Lower leg skin (tissue), 3 donors: ENCODE results near the gene SALL1.

Experiments used
- POLR2A ChIP-seq, 2 donors: fragments of 450-650 bp; IDR thresholded peaks; one replicate each; pipeline ENCODE4 v1.6.1; 2016 to 2017; ENCODE audit warnings: antibody characterized with exemption in 2 of 2, mild to moderate bottlenecking in 1 of 2, moderate library complexity in 1 of 2
- TF ChIP-seq, protein P1 (sequence below), 3 donors: fragments of 450-650 bp; IDR thresholded peaks; one replicate each; pipeline ENCODE4 v1.5.1; 2016; ENCODE audit warnings: antibody characterized with exemption in 3 of 3, mild to moderate bottlenecking in 3 of 3, moderate library complexity in 2 of 3

DNA sequence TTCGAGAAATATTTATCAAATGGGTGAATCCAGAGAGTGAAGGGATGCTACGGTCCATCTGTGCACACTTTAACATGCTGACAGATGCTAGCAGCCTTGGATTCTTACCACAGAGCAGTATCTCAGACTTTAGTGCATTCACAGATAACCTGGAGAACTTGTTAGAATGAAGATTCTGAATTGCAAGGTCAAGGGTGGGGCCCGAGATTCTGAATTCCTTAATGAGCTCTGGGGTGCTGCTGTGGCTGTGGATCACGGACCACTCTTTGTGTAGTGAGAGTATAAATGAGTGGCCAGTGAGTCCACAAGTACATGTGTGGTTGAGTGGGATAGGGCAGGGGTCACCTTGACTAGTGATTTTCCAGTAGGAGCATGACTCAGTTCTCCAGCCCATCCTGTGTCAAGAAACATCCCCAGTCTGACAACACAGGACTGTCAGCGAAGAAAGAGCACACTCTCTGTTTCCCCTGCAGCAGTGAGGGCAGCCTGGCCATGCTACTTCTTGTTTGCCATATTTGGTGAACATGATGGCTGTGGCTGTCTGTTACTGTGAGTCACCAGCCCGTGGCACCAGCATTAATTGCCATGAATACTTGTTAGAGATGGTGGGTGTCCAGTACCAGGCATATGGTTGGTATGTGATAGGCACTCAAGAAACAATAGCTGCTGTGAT lies 13.0 kb upstream of the SALL1 start:
- TF ChIP-seq POLR2A (IDR thresholded peaks at IDR 0.05), result no peak
- TF ChIP-seq, protein P1, sequence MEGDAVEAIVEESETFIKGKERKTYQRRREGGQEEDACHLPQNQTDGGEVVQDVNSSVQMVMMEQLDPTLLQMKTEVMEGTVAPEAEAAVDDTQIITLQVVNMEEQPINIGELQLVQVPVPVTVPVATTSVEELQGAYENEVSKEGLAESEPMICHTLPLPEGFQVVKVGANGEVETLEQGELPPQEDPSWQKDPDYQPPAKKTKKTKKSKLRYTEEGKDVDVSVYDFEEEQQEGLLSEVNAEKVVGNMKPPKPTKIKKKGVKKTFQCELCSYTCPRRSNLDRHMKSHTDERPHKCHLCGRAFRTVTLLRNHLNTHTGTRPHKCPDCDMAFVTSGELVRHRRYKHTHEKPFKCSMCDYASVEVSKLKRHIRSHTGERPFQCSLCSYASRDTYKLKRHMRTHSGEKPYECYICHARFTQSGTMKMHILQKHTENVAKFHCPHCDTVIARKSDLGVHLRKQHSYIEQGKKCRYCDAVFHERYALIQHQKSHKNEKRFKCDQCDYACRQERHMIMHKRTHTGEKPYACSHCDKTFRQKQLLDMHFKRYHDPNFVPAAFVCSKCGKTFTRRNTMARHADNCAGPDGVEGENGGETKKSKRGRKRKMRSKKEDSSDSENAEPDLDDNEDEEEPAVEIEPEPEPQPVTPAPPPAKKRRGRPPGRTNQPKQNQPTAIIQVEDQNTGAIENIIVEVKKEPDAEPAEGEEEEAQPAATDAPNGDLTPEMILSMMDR (IDR thresholded peaks at IDR 0.05), result no peak
